GM20000 (cell line): ENCODE results near the gene IGFBPL1.

Experiments
- DNase-seq: peaks from one replicate; pipeline ENCODE4 v3.0.0; 2012; ENCODE audit warnings: low spot score
- CTCF ChIP-seq: IDR thresholded peaks from 2 replicates; pipeline ENCODE4 v1.5.1; 2012; ENCODE audit warnings: mild to moderate bottlenecking, control low read depth; ENCODE audit errors: extremely low read depth, missing control alignments

IGFBPL1 gene

GRCh38 chr9:38417003-38417945, 7.0 kb downstream of the IGFBPL1 start:
- TF ChIP-seq CTCF: peak; percentile 46
- DNase-seq: peak; percentile 63

- TF ChIP-seq CTCF: no peak
- no peak for DNase-seq
Observed at GRCh38 chr9:38416461-38416860, 7.8 kb downstream of the IGFBPL1 start.

GRCh38 chr9:38415856-38416255, 8.4 kb downstream of the IGFBPL1 start:
- TF ChIP-seq CTCF: no peak
- no peak for DNase-seq

- no peak for TF ChIP-seq CTCF
- DNase-seq: no peak
Observed at GRCh38 chr9:38414040-38414723, 10.1 kb downstream of the IGFBPL1 start.

GRCh38 chr9:38413283-38413682, 11.0 kb downstream of the IGFBPL1 start:
- TF ChIP-seq CTCF: no peak
- no peak for DNase-seq

GRCh38 chr9:38412751-38413150, 11.5 kb downstream of the IGFBPL1 start:
- no peak for TF ChIP-seq CTCF
- DNase-seq: no peak

- TF ChIP-seq CTCF: no peak
- DNase-seq: no peak
Observed at GRCh38 chr9:38408719-38409118, 15.5 kb downstream of the IGFBPL1 start.
